Keratinocyte (primary cell): Measurements from ENCODE around the gene MGAM2.
"Not testable (repeated sequence)": the region's sequence is repeated elsewhere in the genome, so short reads cannot be mapped to it uniquely, and the experiment has no call there.

Experiments
- CTCF ChIP-seq, 3 experiments: IDR thresholded peaks in 1 of 3; conservative IDR thresholded peaks in 1 of 3; optimal IDR thresholded peaks in 1 of 3; 2 replicates in 2 of 3; 3 replicates in 1 of 3; pipeline versions ENCODE3 to v1.5.1; 2011; ENCODE audit warnings: low read length in 3 of 3, mild to moderate bottlenecking in 3 of 3, moderate library complexity in 2 of 3, control low read depth in 1 of 3, inconsistent platforms in 1 of 3; ENCODE audit not compliant: insufficient read depth in 2 of 3; ENCODE audit errors: extremely low read depth in 1 of 3
- EZH2 ChIP-seq: IDR thresholded peaks from one replicate; pipeline ENCODE4 v1.6.1; 2012; ENCODE audit warnings: inconsistent platforms, mild to moderate bottlenecking, low read length, moderate library complexity

DNA sequence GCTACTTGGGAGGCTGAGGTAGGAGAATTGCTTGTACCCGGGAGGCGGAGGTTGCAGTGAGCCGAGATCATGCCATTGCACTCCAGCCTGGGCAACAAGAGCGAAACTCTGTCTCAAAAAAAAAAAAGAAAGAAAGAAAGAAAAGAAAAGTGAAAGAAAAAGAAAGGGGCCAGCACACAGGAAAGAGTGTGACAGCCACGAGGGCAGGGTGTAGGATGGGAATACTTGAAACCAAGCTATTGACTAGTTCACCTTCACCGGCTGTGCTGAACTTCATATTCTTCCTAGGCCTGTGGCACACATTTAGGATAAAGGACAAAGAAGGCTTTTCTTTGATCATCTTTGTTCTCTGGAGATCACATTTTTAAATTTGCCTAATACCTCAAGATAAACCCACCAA is 9.7 kb upstream of the MGAM2 start:
- not testable (repeated sequence) for TF ChIP-seq CTCF (optimal IDR thresholded peaks at IDR 0.05 in 1 of 3, IDR thresholded peaks at IDR 0.05 in 1 of 3, conservative IDR thresholded peaks at IDR 0.05 in 1 of 3; ENCODE audit: extremely low read depth in 1 of 3, insufficient read depth in 2 of 3, low read length in 3 of 3); EZH2
